IMR-90 (cell line): ENCODE data around the gene CSDE1. TPM values are rescaled to one million over a fixed set of nuclear protein-coding genes. Genes with fewer than 3 reads are reported as not detected.

Source experiments
- ATAC-seq: fragments of 200-7000 bp; cut with Tn5 transposase; 2 replicates; pipeline ENCODE4 v1.9.1; 2020; ENCODE audit warnings: low read depth, mild to moderate bottlenecking, moderate library complexity
- BruUV-seq: library from RNA; stranded (reverse); fragments of 400-500 nt; replicated peaks from 2 replicates; lab custom pipeline; 2021; lab: Mats Ljungman, UMichigan
- CTCF ChIA-PET: fragments of 300-600 bp; formaldehyde crosslinking; extraction: SDS; loops from one replicate; lab custom pipeline; 2021; ENCODE audit warnings: antibody characterized with exemption; lab: Yijun Ruan, JAX
- POLR2A ChIA-PET: fragments of 300-600 bp; sonication (Branson Sonifier 250); formaldehyde crosslinking; loops from one replicate; lab custom pipeline; 2022; ENCODE audit warnings: antibody characterized with exemption; ENCODE audit not compliant: unreplicated experiment; lab: Charles Lee
- DNase-seq: peaks from one replicate; pipeline ENCODE4 v3.0.0; 2013
- H2AFZ ChIP-seq: replicated peaks from 2 replicates; pipeline ENCODE3; 2013; ENCODE audit warnings: low read length, mild to moderate bottlenecking; ENCODE audit not compliant: poor library complexity
- H2AK5ac ChIP-seq: 2 replicates; pipeline ENCODE4 v1.6.1; 2013; ENCODE audit warnings: low read depth, low read length, inconsistent platforms
- H2AK9ac ChIP-seq: replicated peaks from 2 replicates; pipeline ENCODE3; 2013; ENCODE audit warnings: mild to moderate bottlenecking, low read depth, low read length, moderate library complexity; ENCODE audit not compliant: poor library complexity
- H2BK120ac ChIP-seq: 2 replicates; pipeline ENCODE4 v1.6.1; 2013; ENCODE audit warnings: low read depth, low read length, inconsistent platforms
- H2BK15ac ChIP-seq: 3 replicates; pipeline ENCODE4 v1.6.1; 2013; ENCODE audit warnings: low read depth, low read length, inconsistent platforms
- H2BK20ac ChIP-seq: 2 replicates; pipeline ENCODE4 v1.6.1; 2013; ENCODE audit warnings: low read depth, mild to moderate bottlenecking, inconsistent platforms, low read length, moderate library complexity
- H2BK5ac ChIP-seq: 2 replicates; pipeline ENCODE4 v1.6.1; 2013; ENCODE audit warnings: mild to moderate bottlenecking, low read depth, low read length, inconsistent platforms; ENCODE audit not compliant: poor library complexity, severe bottlenecking
- H3K14ac ChIP-seq: replicated peaks from 2 replicates; pipeline ENCODE4 v1.6.1; 2013; ENCODE audit warnings: low read depth, low read length, inconsistent platforms
- H3K18ac ChIP-seq: 2 replicates; pipeline ENCODE4 v1.6.1; 2013; ENCODE audit warnings: low read depth, low read length, control low read depth
- H3K23ac ChIP-seq: 2 replicates; pipeline ENCODE4 v1.6.1; 2013; ENCODE audit warnings: low read depth, low read length, inconsistent platforms
- H3K27ac ChIP-seq: 2 replicates; pipeline ENCODE4 v1.5.1; 2013; ENCODE audit warnings: mild to moderate bottlenecking, control low read depth, low read length; ENCODE audit not compliant: insufficient read depth
- H3K27me3 ChIP-seq: 2 replicates; pipeline ENCODE4 v1.6.1; 2013; ENCODE audit warnings: low read length; ENCODE audit not compliant: control insufficient read depth, insufficient read depth
- H3K36me3 ChIP-seq: 2 replicates; pipeline ENCODE4 v1.6.1; 2013; ENCODE audit warnings: low read length, mixed read lengths; ENCODE audit not compliant: control insufficient read depth, insufficient read depth
- H3K4ac ChIP-seq: 2 replicates; pipeline ENCODE4 v1.6.1; 2013; ENCODE audit warnings: low read depth, low read length, inconsistent platforms
- H3K4me1 ChIP-seq: 2 replicates; pipeline ENCODE4 v1.6.1; 2013; ENCODE audit warnings: low read length, mixed read lengths; ENCODE audit not compliant: control insufficient read depth, insufficient read depth
- H3K4me2 ChIP-seq: 2 replicates; pipeline ENCODE4 v1.6.1; 2013; ENCODE audit warnings: low read depth, mild to moderate bottlenecking, control low read depth, low read length, moderate library complexity
- H3K4me3 ChIP-seq: 2 replicates; pipeline ENCODE4 v1.5.1; 2013; ENCODE audit warnings: low read depth, mild to moderate bottlenecking, control low read depth, low read length, moderate library complexity; ENCODE audit not compliant: insufficient read depth
- H3K56ac ChIP-seq: 2 replicates; pipeline ENCODE4 v1.6.1; 2013; ENCODE audit warnings: low read length, inconsistent platforms; ENCODE audit not compliant: insufficient read depth; ENCODE audit errors: extremely low read depth
- H3K79me1 ChIP-seq, 2 experiments: 2 replicates each; pipeline ENCODE4 v1.6.1; 2013; ENCODE audit warnings: low read length in 2 of 2, inconsistent platforms in 1 of 2, low read depth in 1 of 2
- H3K9ac ChIP-seq: 2 replicates; pipeline ENCODE4 v1.6.1; 2013; ENCODE audit warnings: low read depth, low read length, control low read depth
- H3K9me1 ChIP-seq: 2 replicates; pipeline ENCODE4 v1.6.1; 2013; ENCODE audit warnings: low read length, inconsistent platforms; ENCODE audit not compliant: insufficient read depth
- H3K9me3 ChIP-seq: 2 replicates; pipeline ENCODE4 v1.6.1; 2013; ENCODE audit warnings: low read length; ENCODE audit not compliant: control insufficient read depth, insufficient read depth
- H4K20me1 ChIP-seq: 2 replicates; pipeline ENCODE4 v1.6.1; 2013; ENCODE audit warnings: low read length, inconsistent platforms; ENCODE audit not compliant: insufficient read depth
- H4K5ac ChIP-seq: 2 replicates; pipeline ENCODE4 v1.6.1; 2013; ENCODE audit warnings: mild to moderate bottlenecking, low read depth, low read length, control low read depth
- H4K8ac ChIP-seq, 2 experiments: 2 replicates each; pipeline ENCODE4 v1.6.1; 2013; ENCODE audit warnings: low read depth in 2 of 2, low read length in 2 of 2, control low read depth in 1 of 2, inconsistent platforms in 1 of 2
- H4K91ac ChIP-seq: 2 replicates; pipeline ENCODE4 v1.6.1; 2013; ENCODE audit warnings: low read depth, low read length, inconsistent platforms; ENCODE audit not compliant: insufficient read depth
- BHLHE40 ChIP-seq: fragments of 150-350 bp; IDR thresholded peaks from 2 replicates; pipeline ENCODE4 v1.6.1; 2016; ENCODE audit warnings: mild to moderate bottlenecking, low read depth, low read length
- CEBPB ChIP-seq: IDR thresholded peaks from 2 replicates; pipeline ENCODE4 v1.6.1; 2012; ENCODE audit warnings: low read depth, low read length, improper control_type of control experiment
- CHD1 ChIP-seq: IDR thresholded peaks from 2 replicates; pipeline ENCODE4 v1.6.1; 2012; ENCODE audit warnings: low read depth, low read length, improper control_type of control experiment
- FOS ChIP-seq: fragments of 150-350 bp; IDR thresholded peaks from 2 replicates; pipeline ENCODE4 v1.6.1; 2016; ENCODE audit warnings: low read depth, low read length
- MAFK ChIP-seq: IDR thresholded peaks from 2 replicates; pipeline ENCODE4 v1.6.1; 2012; ENCODE audit warnings: low read depth, low read length, improper control_type of control experiment
- MAZ ChIP-seq: IDR thresholded peaks from 2 replicates; pipeline ENCODE4 v1.6.1; 2012; ENCODE audit warnings: low read depth, mild to moderate bottlenecking, low read length, improper control_type of control experiment, moderate library complexity, borderline replicate concordance
- MXI1 ChIP-seq: IDR thresholded peaks from 2 replicates; pipeline ENCODE4 v1.6.1; 2012; ENCODE audit warnings: low read depth, mild to moderate bottlenecking, low read length, moderate library complexity, borderline replicate concordance
- NFE2L2 ChIP-seq: fragments of 150-350 bp; IDR thresholded peaks from 2 replicates; pipeline ENCODE4 v1.6.1; 2016; ENCODE audit warnings: low read depth, mild to moderate bottlenecking, low read length
- POLR2A ChIP-seq: IDR thresholded peaks from 2 replicates; pipeline ENCODE4 v1.6.1; 2012; ENCODE audit warnings: mild to moderate bottlenecking, low read depth, low read length
- RAD21 ChIP-seq: IDR thresholded peaks from 2 replicates; pipeline ENCODE4 v1.6.1; 2012; ENCODE audit warnings: low read length, improper control_type of control experiment
- RCOR1 ChIP-seq: IDR thresholded peaks from 2 replicates; pipeline ENCODE4 v1.6.1; 2012; ENCODE audit warnings: mild to moderate bottlenecking, low read length, improper control_type of control experiment; ENCODE audit not compliant: insufficient replicate concordance
- RFX5 ChIP-seq: IDR thresholded peaks from 2 replicates; pipeline ENCODE4 v1.8.0; 2012; ENCODE audit warnings: low read depth, mild to moderate bottlenecking, low read length, moderate library complexity
- SMC3 ChIP-seq: fragments of 150-350 bp; IDR thresholded peaks from 2 replicates; pipeline ENCODE4 v1.6.1; 2016; ENCODE audit warnings: low read depth, mild to moderate bottlenecking, antibody characterized with exemption, low read length, moderate library complexity
- WGBS, 2 experiments: methylation state at CpG; one replicate each; pipeline versions ENCODE4 v1.1.5 to v1.1.7; 2013; ENCODE audit warnings: missing lambda C conversion rate in 2 of 2; ENCODE audit not compliant: insufficient read length in 1 of 2; ENCODE audit errors: extremely low coverage in 2 of 2; 5-methylcytosine and 5-hydroxymethylcytosine counted together
- dilution Hi-C: fragments of 300-500 bp; cut with HindIII; formaldehyde crosslinking; loops from one replicate; pipeline ENCODE4 v1.14.3; 2018; ENCODE audit warnings: low sequenced_read_pairs; ENCODE audit not compliant: unreplicated experiment
- in situ Hi-C: fragments of 300-500 bp; cut with MboI; formaldehyde crosslinking; loops from 3 replicates; pipeline ENCODE4 v1.14.3; 2019; ENCODE audit warnings: low sequenced_read_pairs, inconsistent platforms, mixed read lengths
- intact Hi-C: fragments of 100-400 bp; cut with micrococcal nuclease; formaldehyde crosslinking; loops from 2 replicates; pipeline ENCODE4 v1.10.0; 2022
- polyA plus RNA-seq, 3 experiments: library from polyadenylated mRNA; depleted of rRNA; stranded (reverse); fragments of >200 nt; gene quantifications; 2 replicates each; pipeline ENCODE4 v1.2.3, GENCODE V29; 2012; ENCODE audit warnings: low replicate concordance in 1 of 3
- total RNA-seq: library from RNA; depleted of rRNA; stranded (reverse); fragments of >200 nt; gene quantifications from 2 replicates; pipeline ENCODE4 v1.2.3, GENCODE V29; 2012
- TF ChIP-seq, protein P1 (sequence below): conservative IDR thresholded peaks from 2 replicates; pipeline ENCODE4 v1.5.1; 2012; ENCODE audit warnings: mild to moderate bottlenecking, low read depth, low read length, improper control_type of control experiment
- TF ChIP-seq, protein P2 (sequence below): fragments of 150-350 bp; IDR thresholded peaks from 2 replicates; pipeline ENCODE4 v1.6.1; 2016; ENCODE audit warnings: low read depth, mild to moderate bottlenecking, low read length, moderate library complexity, borderline replicate concordance
- TF ChIP-seq, protein P3 (sequence below): fragments of 150-350 bp; IDR thresholded peaks from 2 replicates; pipeline ENCODE4 v1.6.1; 2017; ENCODE audit warnings: mild to moderate bottlenecking, antibody characterized with exemption, low read length, low read depth

CSDE1 gene
- total and polyA plus RNA-seq, 2 of the 4 experiments (the other 2 are of a cell fraction), result 190 to 879 TPM

DNA sequence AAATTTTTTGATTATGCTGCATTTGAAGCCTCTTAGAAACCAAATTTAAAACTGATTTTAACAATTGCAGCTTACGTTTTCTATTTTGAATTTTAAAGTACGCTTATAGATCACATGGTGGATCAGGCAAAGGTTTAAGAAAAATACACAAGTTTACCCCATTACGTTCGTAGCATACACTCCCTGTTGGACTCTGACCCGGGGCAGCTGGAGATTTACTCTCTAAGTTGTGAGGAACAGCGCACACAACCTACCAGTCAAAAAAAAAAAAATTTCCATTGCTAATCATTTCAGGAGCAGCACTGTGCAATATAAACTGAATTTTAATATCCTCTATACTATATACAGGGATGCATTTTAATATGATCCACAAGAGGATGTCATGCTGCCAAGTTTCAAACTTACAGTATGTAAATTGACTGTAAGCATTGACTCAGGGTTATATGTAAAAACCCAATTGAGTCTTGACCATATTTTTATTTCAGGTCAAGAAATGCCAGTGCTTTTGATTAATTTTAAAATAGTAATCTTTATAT is 20.4 kb downstream of the CSDE1 start:
- DNase-seq (no peak), ATAC-seq (no peak)
- no peak overlapping the region for H2BK20ac ChIP-seq
- in situ Hi-C loops, result loop anchor here (25.0 kb wide), 1 partner anchor 575 kb away; no protein-coding TSS in a partner anchor
- no peaks in the 10 kb centered on the region for H3K4me1 ChIP-seq
- no peak overlapping the region for H3K4ac ChIP-seq
- no peak overlapping the region for H4K91ac ChIP-seq
- H2AFZ ChIP-seq, result no peak overlapping the region
- 100% methylated on average over 1 of the region's 6 CpGs; no CpG with 5 or more reads in 1 of the 2 experiments for WGBS, 2 experiments
- no peak overlapping the region for H3K9ac ChIP-seq
- ChIA-PET POLR2A (no interaction called here), CTCF (no interaction called here)
- H3K9me3 ChIP-seq, result no peaks in the 10 kb centered on the region
- no peak overlapping the region for H2AK9ac ChIP-seq
- TF ChIP-seq RCOR1, result no peak
- no peak for TF ChIP-seq RFX5
- TF ChIP-seq MAZ, result no peak
- TF ChIP-seq MAFK, result no peak
- TF ChIP-seq, protein P1, sequence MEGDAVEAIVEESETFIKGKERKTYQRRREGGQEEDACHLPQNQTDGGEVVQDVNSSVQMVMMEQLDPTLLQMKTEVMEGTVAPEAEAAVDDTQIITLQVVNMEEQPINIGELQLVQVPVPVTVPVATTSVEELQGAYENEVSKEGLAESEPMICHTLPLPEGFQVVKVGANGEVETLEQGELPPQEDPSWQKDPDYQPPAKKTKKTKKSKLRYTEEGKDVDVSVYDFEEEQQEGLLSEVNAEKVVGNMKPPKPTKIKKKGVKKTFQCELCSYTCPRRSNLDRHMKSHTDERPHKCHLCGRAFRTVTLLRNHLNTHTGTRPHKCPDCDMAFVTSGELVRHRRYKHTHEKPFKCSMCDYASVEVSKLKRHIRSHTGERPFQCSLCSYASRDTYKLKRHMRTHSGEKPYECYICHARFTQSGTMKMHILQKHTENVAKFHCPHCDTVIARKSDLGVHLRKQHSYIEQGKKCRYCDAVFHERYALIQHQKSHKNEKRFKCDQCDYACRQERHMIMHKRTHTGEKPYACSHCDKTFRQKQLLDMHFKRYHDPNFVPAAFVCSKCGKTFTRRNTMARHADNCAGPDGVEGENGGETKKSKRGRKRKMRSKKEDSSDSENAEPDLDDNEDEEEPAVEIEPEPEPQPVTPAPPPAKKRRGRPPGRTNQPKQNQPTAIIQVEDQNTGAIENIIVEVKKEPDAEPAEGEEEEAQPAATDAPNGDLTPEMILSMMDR, result no peak
- no peak for TF ChIP-seq RAD21
- TF ChIP-seq CHD1, result no peak
- no peak for TF ChIP-seq CEBPB
- TF ChIP-seq BHLHE40, result no peak
- TF ChIP-seq FOS, result no peak
- TF ChIP-seq MXI1, result no peak
- TF ChIP-seq POLR2A, result no peak
- TF ChIP-seq, protein P2, sequence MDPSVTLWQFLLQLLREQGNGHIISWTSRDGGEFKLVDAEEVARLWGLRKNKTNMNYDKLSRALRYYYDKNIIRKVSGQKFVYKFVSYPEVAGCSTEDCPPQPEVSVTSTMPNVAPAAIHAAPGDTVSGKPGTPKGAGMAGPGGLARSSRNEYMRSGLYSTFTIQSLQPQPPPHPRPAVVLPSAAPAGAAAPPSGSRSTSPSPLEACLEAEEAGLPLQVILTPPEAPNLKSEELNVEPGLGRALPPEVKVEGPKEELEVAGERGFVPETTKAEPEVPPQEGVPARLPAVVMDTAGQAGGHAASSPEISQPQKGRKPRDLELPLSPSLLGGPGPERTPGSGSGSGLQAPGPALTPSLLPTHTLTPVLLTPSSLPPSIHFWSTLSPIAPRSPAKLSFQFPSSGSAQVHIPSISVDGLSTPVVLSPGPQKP, result no peak
- no peak for TF ChIP-seq SMC3
- TF ChIP-seq, protein P3, sequence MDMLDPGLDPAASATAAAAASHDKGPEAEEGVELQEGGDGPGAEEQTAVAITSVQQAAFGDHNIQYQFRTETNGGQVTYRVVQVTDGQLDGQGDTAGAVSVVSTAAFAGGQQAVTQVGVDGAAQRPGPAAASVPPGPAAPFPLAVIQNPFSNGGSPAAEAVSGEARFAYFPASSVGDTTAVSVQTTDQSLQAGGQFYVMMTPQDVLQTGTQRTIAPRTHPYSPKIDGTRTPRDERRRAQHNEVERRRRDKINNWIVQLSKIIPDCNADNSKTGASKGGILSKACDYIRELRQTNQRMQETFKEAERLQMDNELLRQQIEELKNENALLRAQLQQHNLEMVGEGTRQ, result no peak
- no peak for TF ChIP-seq NFE2L2
- H3K27ac ChIP-seq, result no peak overlapping the region
- no peaks in the 10 kb centered on the region for H3K9me1 ChIP-seq
- no peak overlapping the region for H2BK15ac ChIP-seq
- H2BK5ac ChIP-seq, result no peak overlapping the region
- no peak overlapping the region for H4K8ac ChIP-seq
- H3K23ac ChIP-seq, result no peak overlapping the region
- intact Hi-C loops, result loop anchor here (10.0 kb wide), 2 partner anchors 313 to 773 kb away; no protein-coding TSS in a partner anchor
- BruUV-seq, result no TSS peak
- H3K27me3 ChIP-seq, result no peaks in the 10 kb centered on the region
- H3K56ac ChIP-seq, result no peak overlapping the region
- H3K36me3 ChIP-seq, result peaks cover 42% of the 10 kb centered on the region
- dilution Hi-C loops, result no loop called here
- no peak overlapping the region for H3K4me2 ChIP-seq
- no peak overlapping the region for H3K4me3 ChIP-seq
- H3K79me1 ChIP-seq, result peaks cover 27 to 35% of the 10 kb centered on the region in 2 experiments
- no peak overlapping the region for H3K18ac ChIP-seq
- no peak overlapping the region for H4K5ac ChIP-seq
- peaks cover 23% of the 10 kb centered on the region for H4K20me1 ChIP-seq
- no peak overlapping the region for H2BK120ac ChIP-seq
- H3K14ac ChIP-seq, result no peak overlapping the region
- no peak overlapping the region for H2AK5ac ChIP-seq
